Vagina (tissue), 2 donors: ENCODE measurements around the gene SRCIN1. TPM values are rescaled to one million over a fixed set of nuclear protein-coding genes. Genes with fewer than 3 reads are reported as not detected.
"Not testable (repeated sequence)": the region's sequence is repeated elsewhere in the genome, so short reads cannot be mapped to it uniquely, and the experiment has no call there.

Source experiments
- DNase-seq, 2 donors: peaks; one replicate each; pipeline ENCODE4 v3.0.0-alpha.2; 2017; ENCODE audit errors: extremely low spot score in 2 of 2
- H3K27ac ChIP-seq: fragments of 200-600 bp; sonication (generic); one replicate; pipeline ENCODE4 v1.5.1; 2019
- H3K27me3 ChIP-seq: fragments of 200-600 bp; sonication (generic); one replicate; pipeline ENCODE4 v1.5.1; 2019
- H3K36me3 ChIP-seq, 2 donors: fragments of 200-600 bp; sonication (generic); one replicate each; pipeline ENCODE4 v1.5.1; 2017 to 2019
- H3K4me1 ChIP-seq: fragments of 200-600 bp; sonication (generic); one replicate; pipeline ENCODE4 v1.5.1; 2019
- H3K4me3 ChIP-seq, 2 donors: fragments of 200-600 bp; sonication (generic); 1 replicate in 1 of 2; 2 replicates in 1 of 2; pipeline ENCODE4 v1.5.1; 2016 to 2019
- H3K9me3 ChIP-seq: fragments of 200-600 bp; sonication (generic); one replicate; pipeline ENCODE4 v1.5.1; 2019
- CTCF ChIP-seq, 3 experiments: fragments of 450-650 bp in 2 of 3; fragments of 200-600 bp in 1 of 3; sonication (generic) in 1 of 3; IDR thresholded peaks; one replicate each; pipeline ENCODE4 v1.5.1; 2017 to 2019; ENCODE audit warnings: antibody characterized with exemption in 3 of 3, mild to moderate bottlenecking in 2 of 3, moderate library complexity in 2 of 3
- POLR2A ChIP-seq, 2 donors: fragments of 450-650 bp; IDR thresholded peaks; one replicate each; pipeline ENCODE4 v1.6.1; 2017; ENCODE audit warnings: antibody characterized with exemption in 2 of 2, mild to moderate bottlenecking in 2 of 2, moderate library complexity in 2 of 2
- POLR2AphosphoS5 ChIP-seq, 2 donors: sonication (generic); formaldehyde crosslinking; IDR thresholded peaks; one replicate each; pipeline ENCODE4 v1.9.0; 2017; ENCODE audit warnings: antibody characterized with exemption in 2 of 2, mild to moderate bottlenecking in 2 of 2, low read depth in 1 of 2; ENCODE audit not compliant: insufficient read depth in 1 of 2
- intact Hi-C: fragments of 100-400 bp; cut with DNase I; formaldehyde crosslinking; loops from one replicate; pipeline ENCODE4 v1.15.1; 2023
- total RNA-seq: library from RNA; depleted of rRNA; stranded (reverse); fragments of >200 nt; gene quantifications from one replicate; pipeline ENCODE4 v1.2.3, GENCODE V29; 2016

The SRCIN1 gene
- total RNA-seq, 1 donor from 2014 or later = 5.2 TPM

DNA sequence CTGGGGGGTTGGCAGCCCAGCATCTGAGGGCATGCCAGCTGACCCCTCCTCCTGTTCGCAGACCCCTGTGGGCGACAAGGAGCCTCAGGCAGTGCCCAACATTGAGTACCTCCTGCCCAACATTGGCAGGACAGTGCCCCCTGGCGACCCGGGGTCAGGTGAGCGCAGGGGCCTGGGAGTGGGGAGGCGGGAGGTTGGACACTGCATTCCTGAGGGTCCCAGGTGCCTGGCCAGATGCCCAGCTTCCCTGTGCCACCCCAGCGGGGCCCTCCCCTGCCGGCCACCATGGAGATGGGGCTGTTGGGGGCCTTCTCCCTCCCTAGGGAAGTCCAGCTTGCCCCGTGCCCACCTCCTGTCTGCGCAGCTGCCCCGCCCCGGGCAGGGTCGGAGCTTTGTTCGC is 107.4 kb downstream of the SRCIN1 start:
- Histone ChIP-seq H3K4me3 (no peak overlapping the region), H3K27me3 (no peaks in the 10 kb centered on the region), H3K9me3 (no peaks in the 10 kb centered on the region), H3K4me1 (no peaks in the 10 kb centered on the region), H3K27ac (no peak overlapping the region), H3K36me3 (peaks cover 0 to 66% of the 10 kb centered on the region in 2 donors)
- no peak for DNase-seq
- TF ChIP-seq POLR2AphosphoS5 (IDR thresholded peaks at IDR 0.05; ENCODE audit: insufficient read depth in 1 of 2, low read depth in 1 of 2) = no peak
- no peak for TF ChIP-seq CTCF (IDR thresholded peaks at IDR 0.05)
- no peak for TF ChIP-seq POLR2A (IDR thresholded peaks at IDR 0.05)
- intact Hi-C loops = no loop called here

GRCh38 chr17:38497656-38498055 is 108.1 kb downstream of the SRCIN1 start:
- H3K4me1 ChIP-seq, H3K27me3 ChIP-seq, H3K4me3 ChIP-seq, H3K9me3 ChIP-seq, H3K27ac ChIP-seq, intact Hi-C loops, DNase-seq: not testable (repeated sequence)
- H3K36me3 ChIP-seq = peaks cover 0 to 63% of the 10 kb centered on the region in 2 donors

DNA sequence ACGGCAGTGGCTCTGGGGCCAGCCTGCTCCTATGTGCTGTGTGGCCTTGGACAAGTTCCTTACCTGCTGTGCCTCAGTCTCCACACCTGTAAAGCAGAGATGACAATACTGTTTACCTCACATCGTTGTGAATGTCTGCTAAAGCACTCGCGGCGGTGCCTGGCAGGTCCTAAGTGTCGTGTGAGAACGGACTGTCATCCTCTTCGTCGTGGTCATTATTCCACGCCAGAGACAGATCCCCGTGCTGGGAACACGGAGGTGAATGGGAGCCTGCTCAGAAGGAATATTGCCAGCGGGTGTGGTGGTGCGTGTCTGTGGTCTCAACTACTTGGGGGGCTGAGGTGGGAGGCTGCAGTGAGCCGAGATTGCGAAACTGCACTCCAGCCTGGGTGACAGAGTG is 111.6 kb downstream of the SRCIN1 start:
- H3K9me3 ChIP-seq, H3K4me1 ChIP-seq, H3K27me3 ChIP-seq, DNase-seq, intact Hi-C loops, H3K27ac ChIP-seq, H3K4me3 ChIP-seq: not testable (repeated sequence)
- peaks cover 0 to 63% of the 10 kb centered on the region in 2 donors for H3K36me3 ChIP-seq

DNA sequence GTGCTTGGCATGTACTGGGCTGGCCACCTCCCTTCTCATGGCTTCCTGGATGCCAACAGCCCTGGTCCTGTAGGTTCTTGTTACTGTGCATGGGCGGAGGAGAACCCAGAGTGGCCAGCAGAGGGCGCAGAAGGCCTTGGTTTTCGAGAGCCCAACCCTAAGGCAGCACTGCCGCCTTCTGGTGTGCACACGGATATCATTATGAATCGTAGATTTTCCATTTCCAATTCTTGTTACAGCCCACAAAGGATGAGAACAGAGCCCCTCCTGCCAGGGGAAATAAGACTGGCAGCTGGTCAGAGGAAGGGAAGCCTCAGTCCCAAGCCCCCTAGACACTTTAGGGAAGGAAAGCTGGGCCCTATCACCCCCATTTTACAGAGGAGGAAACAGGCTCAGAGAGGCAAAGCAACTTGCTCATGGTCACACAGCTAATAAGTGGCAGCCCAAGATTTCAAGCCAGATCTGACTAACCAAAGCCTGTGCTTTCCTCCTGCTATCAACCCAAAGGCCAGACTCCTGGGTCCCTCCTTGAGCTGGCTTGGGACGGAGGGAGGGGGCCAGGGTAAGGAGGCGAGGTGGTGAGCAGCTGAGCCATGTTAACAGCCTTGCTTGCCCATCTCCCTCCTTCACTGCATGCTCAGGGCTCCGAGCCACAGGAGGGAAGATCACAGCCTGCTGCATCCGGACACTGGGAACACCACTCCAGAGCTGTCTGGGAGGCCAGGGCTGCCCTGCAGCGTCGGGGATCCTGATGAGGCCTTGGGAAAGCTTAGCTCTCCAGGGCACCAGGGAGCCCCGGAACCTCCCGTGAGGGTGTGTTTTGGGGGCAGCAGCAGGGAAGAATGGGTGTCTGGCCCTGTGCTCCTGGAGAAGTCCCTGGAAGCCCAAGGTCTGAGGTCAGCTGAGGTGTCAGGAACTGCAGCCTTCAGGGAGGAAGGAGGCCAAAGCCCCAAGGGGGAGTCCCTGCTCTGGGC is 113.4 kb downstream of the SRCIN1 start:
- peaks cover 0 to 45% of the 10 kb centered on the region in 2 donors for H3K36me3 ChIP-seq
- H3K27me3 ChIP-seq, H3K4me3 ChIP-seq, H3K9me3 ChIP-seq, H3K27ac ChIP-seq, DNase-seq, H3K4me1 ChIP-seq, intact Hi-C loops: not testable (repeated sequence)
- TF ChIP-seq CTCF (IDR thresholded peaks at IDR 0.05) = peak in 2 of 3 experiments; percentile 37 to 73

DNA sequence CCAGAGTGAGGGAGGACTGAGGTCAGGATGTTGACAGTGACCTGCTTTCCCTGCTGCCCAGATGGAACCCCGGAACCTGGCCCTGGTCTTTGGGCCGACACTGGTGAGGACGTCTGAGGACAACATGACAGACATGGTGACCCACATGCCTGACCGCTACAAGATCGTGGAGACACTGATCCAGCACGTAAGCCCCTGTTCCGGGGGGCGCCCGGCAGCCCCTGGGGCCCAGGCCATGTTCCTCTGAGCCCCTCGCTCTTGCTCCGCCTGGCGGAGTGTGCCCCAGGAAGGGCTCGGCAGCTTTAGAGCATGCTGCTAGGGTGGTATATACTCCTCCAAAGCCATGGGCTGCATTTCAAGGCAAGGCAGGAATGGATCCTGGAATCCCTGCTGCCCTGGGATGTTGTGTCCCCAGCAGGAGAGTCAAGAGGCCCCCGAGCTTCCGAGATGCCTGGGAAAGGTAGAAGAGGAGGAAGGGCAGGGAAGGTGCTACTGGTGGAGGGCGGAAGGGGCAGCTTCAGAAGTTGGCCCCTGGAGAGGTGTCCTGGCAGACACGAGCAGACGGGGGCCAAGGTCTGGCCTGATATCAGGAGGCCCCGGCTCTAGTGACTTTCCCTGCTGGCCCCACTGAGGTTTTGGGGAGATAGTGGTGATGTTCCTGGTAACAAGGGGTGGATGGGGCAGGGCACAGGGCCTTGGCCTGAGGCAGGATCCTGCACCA is 114.2 kb downstream of the SRCIN1 start:
- H3K27me3 ChIP-seq, DNase-seq, H3K27ac ChIP-seq, H3K9me3 ChIP-seq, H3K4me1 ChIP-seq, intact Hi-C loops, H3K4me3 ChIP-seq: not testable (repeated sequence)
- peaks cover 0 to 40% of the 10 kb centered on the region in 2 donors for H3K36me3 ChIP-seq

GRCh38 chr17:38489774-38490173 is 116.0 kb downstream of the SRCIN1 start:
- not testable (repeated sequence) for H3K27ac ChIP-seq, H3K4me1 ChIP-seq, H3K9me3 ChIP-seq, DNase-seq, H3K27me3 ChIP-seq, H3K4me3 ChIP-seq
- intact Hi-C loops = loop anchor here (10.0 kb wide), 1 partner anchor 65 kb away; the partner anchor contains the start of gene ARHGAP23
- H3K36me3 ChIP-seq = peaks cover 0 to 39% of the 10 kb centered on the region in 2 donors

- not testable (repeated sequence) for H3K4me3 ChIP-seq, H3K27ac ChIP-seq, H3K27me3 ChIP-seq, DNase-seq, H3K9me3 ChIP-seq
- Histone ChIP-seq H3K36me3 (peaks cover 0 to 22% of the 10 kb centered on the region in 2 donors), H3K4me1 (peaks cover 16% of the 10 kb centered on the region)
- intact Hi-C loops = loop anchor here (10.0 kb wide), 1 partner anchor 61 kb away; the partner anchor contains the start of gene ARHGAP23
Observed at GRCh38 chr17:38485681-38486298, 120.0 kb downstream of the SRCIN1 start.
